H1 (cell line): ENCODE results near the gene VCPKMT. TPM values are rescaled to one million over a fixed set of nuclear protein-coding genes. Genes with fewer than 3 reads are reported as not detected.

Experiments
- CTCF ChIA-PET: fragments of 300-600 bp; sonication (Branson Sonifier 250); formaldehyde crosslinking; loops from one replicate; lab custom pipeline; 2021; ENCODE audit not compliant: partially characterized antibody; lab: Charles Lee
- POLR2A ChIA-PET: fragments of 300-600 bp; sonication (Branson Sonifier 250); formaldehyde crosslinking; loops from one replicate; lab custom pipeline; 2021; ENCODE audit warnings: inconsistent platforms; ENCODE audit not compliant: partially characterized antibody; lab: Charles Lee
- DNase-seq, 2 experiments: peaks; one replicate each; pipeline versions ENCODE4 v3.0.0 to v3.0.0-alpha.2; 2010 to 2022; ENCODE audit warnings: low spot score in 2 of 2, low read depth in 1 of 2, mixed read lengths in 1 of 2
- FAIRE-seq: peaks from 2 replicates; lab custom pipeline; 2011; peaks lifted over from hg19 to GRCh38; lab: Jason Lieb, UNC
- H2AFZ ChIP-seq: 2 replicates; pipeline ENCODE4 v1.8.1; 2012; ENCODE audit warnings: low read length, inconsistent platforms
- H2AK5ac ChIP-seq: 2 replicates; pipeline ENCODE4 v1.6.1; 2013; ENCODE audit warnings: low read depth, low read length
- H2BK120ac ChIP-seq: replicated peaks from 2 replicates; pipeline ENCODE3; 2013; ENCODE audit warnings: low read depth, low read length, inconsistent platforms
- H2BK12ac ChIP-seq: 2 replicates; pipeline ENCODE4 v1.6.1; 2013; ENCODE audit warnings: low read depth, low read length
- H2BK15ac ChIP-seq: 2 replicates; pipeline ENCODE4 v1.6.1; 2013; ENCODE audit warnings: low read length
- H2BK20ac ChIP-seq: 2 replicates; pipeline ENCODE4 v1.6.1; 2013; ENCODE audit warnings: low read length
- H2BK5ac ChIP-seq: 2 replicates; pipeline ENCODE4 v1.6.1; 2013; ENCODE audit warnings: low read depth, low read length
- H3K14ac ChIP-seq: 2 replicates; pipeline ENCODE4 v1.6.1; 2013; ENCODE audit warnings: inconsistent platforms; ENCODE audit not compliant: insufficient read length
- H3K18ac ChIP-seq: 2 replicates; pipeline ENCODE4 v1.6.1; 2013; ENCODE audit warnings: low read length; ENCODE audit errors: extremely low read depth
- H3K23ac ChIP-seq: 2 replicates; pipeline ENCODE4 v1.6.1; 2013; ENCODE audit warnings: inconsistent platforms; ENCODE audit not compliant: insufficient read length
- H3K23me2 ChIP-seq: 2 replicates; pipeline ENCODE4 v1.6.1; 2013; ENCODE audit warnings: low read depth, low read length
- H3K27ac ChIP-seq: 2 replicates; pipeline ENCODE4 v1.6.1; 2011; ENCODE audit warnings: low read depth, low read length, inconsistent platforms
- H3K27me3 ChIP-seq, 4 experiments: replicated peaks in 1 of 4; 1 replicate in 1 of 4; 2 replicates in 3 of 4; pipeline versions ENCODE4 v1.6.1 to v1.8.1; 2011 to 2013; ENCODE audit warnings: low read length in 3 of 4, mild to moderate bottlenecking in 3 of 4, inconsistent platforms in 2 of 4, mixed read lengths in 2 of 4, moderate library complexity in 1 of 4; ENCODE audit not compliant: control insufficient read depth in 3 of 4, insufficient read depth in 3 of 4; ENCODE audit errors: extremely low read depth in 1 of 4
- H3K36me3 ChIP-seq, 4 experiments: 2 replicates each; pipeline versions ENCODE4 v1.6.1 to v1.8.1; 2011 to 2013; ENCODE audit warnings: mild to moderate bottlenecking in 4 of 4, low read length in 3 of 4, moderate library complexity in 2 of 4, control low read depth in 1 of 4, inconsistent platforms in 1 of 4; ENCODE audit not compliant: insufficient read depth in 4 of 4, control insufficient read depth in 2 of 4
- H3K4ac ChIP-seq: replicated peaks from 2 replicates; pipeline ENCODE3; 2013; ENCODE audit warnings: low read length, low read depth, mixed read lengths, inconsistent platforms; ENCODE audit not compliant: insufficient read length
- H3K4me1 ChIP-seq, 4 experiments: replicated peaks in 1 of 4; 1 replicate in 1 of 4; 2 replicates in 3 of 4; pipeline versions ENCODE4 v1.6.1 to v1.8.1; 2011 to 2013; ENCODE audit warnings: low read length in 3 of 4, inconsistent platforms in 2 of 4, mixed read lengths in 1 of 4; ENCODE audit not compliant: insufficient read depth in 4 of 4, control insufficient read depth in 3 of 4
- H3K4me2 ChIP-seq, 2 experiments: 2 replicates each; pipeline versions ENCODE4 v1.6.1 to v1.8.1; 2011 to 2013; ENCODE audit warnings: low read depth in 2 of 2, low read length in 2 of 2, control low read depth in 1 of 2, inconsistent platforms in 1 of 2, mild to moderate bottlenecking in 1 of 2; ENCODE audit not compliant: insufficient read depth in 1 of 2
- H3K4me3 ChIP-seq, 4 experiments: fragments of 200-600, 300-600 bp in 1 of 4; sonication (generic), shearing (Covaris generic), sonication (Bioruptor Twin) in 1 of 4; 2 replicates each; pipeline versions ENCODE4 v1.5.1 to v1.8.1; 2011 to 2016; ENCODE audit warnings: low read length in 4 of 4, low read depth in 3 of 4, control low read depth in 2 of 4, inconsistent platforms in 2 of 4, mild to moderate bottlenecking in 2 of 4, mixed read lengths in 1 of 4, moderate library complexity in 1 of 4; ENCODE audit not compliant: insufficient read depth in 2 of 4; ENCODE audit errors: extremely low read depth in 1 of 4
- H3K56ac ChIP-seq: replicated peaks from 2 replicates; pipeline ENCODE3; 2013; ENCODE audit warnings: low read depth, mild to moderate bottlenecking, mixed read lengths, low read length, inconsistent platforms; ENCODE audit not compliant: insufficient read length
- H3K79me1 ChIP-seq: 2 replicates; pipeline ENCODE4 v1.6.1; 2013; ENCODE audit warnings: low read depth, low read length, control low read depth
- H3K79me2 ChIP-seq, 2 experiments: 2 replicates each; pipeline versions ENCODE4 v1.6.1 to v1.8.1; 2012 to 2013; ENCODE audit warnings: low read length in 2 of 2, mild to moderate bottlenecking in 2 of 2, inconsistent platforms in 1 of 2; ENCODE audit not compliant: insufficient read depth in 2 of 2, control insufficient read depth in 1 of 2
- H3K9ac ChIP-seq, 4 experiments: replicated peaks in 1 of 4; 1 replicate in 1 of 4; 2 replicates in 3 of 4; pipeline versions ENCODE4 v1.6.1 to v1.8.1; 2011 to 2013; ENCODE audit warnings: low read depth in 3 of 4, low read length in 3 of 4, control low read depth in 2 of 4, mild to moderate bottlenecking in 2 of 4, moderate library complexity in 2 of 4, inconsistent platforms in 1 of 4; ENCODE audit errors: extremely low read depth in 1 of 4
- H3K9me3 ChIP-seq, 2 experiments: 2 replicates each; pipeline versions ENCODE4 v1.6.1 to v1.8.1; 2012 to 2013; ENCODE audit warnings: mild to moderate bottlenecking in 2 of 2, moderate library complexity in 2 of 2, control low read depth in 1 of 2, inconsistent platforms in 1 of 2, low read depth in 1 of 2, low read length in 1 of 2, mixed read lengths in 1 of 2; ENCODE audit not compliant: insufficient read depth in 2 of 2
- H4K20me1 ChIP-seq, 2 experiments: replicated peaks in 1 of 2; 2 replicates each; pipeline versions ENCODE3 to v1.8.1; 2011 to 2013; ENCODE audit warnings: inconsistent platforms in 2 of 2, low read length in 2 of 2, mild to moderate bottlenecking in 1 of 2; ENCODE audit not compliant: insufficient read depth in 2 of 2, control insufficient read depth in 1 of 2
- H4K5ac ChIP-seq: 2 replicates; pipeline ENCODE4 v1.6.1; 2013; ENCODE audit warnings: low read length, low read depth, mixed read lengths, inconsistent platforms; ENCODE audit not compliant: insufficient read length
- H4K8ac ChIP-seq: 2 replicates; pipeline ENCODE4 v1.8.0; 2013; ENCODE audit warnings: mild to moderate bottlenecking, moderate library complexity, low read length, inconsistent platforms; ENCODE audit not compliant: insufficient read depth; ENCODE audit errors: extremely low read depth
- H4K91ac ChIP-seq: replicated peaks from 2 replicates; pipeline ENCODE3; 2013; ENCODE audit warnings: low read length, mixed read lengths, inconsistent platforms; ENCODE audit not compliant: insufficient read length
- ASH2L ChIP-seq: fragments of 200-600, 300-600 bp; sonication (generic); IDR thresholded peaks from one replicate; pipeline ENCODE4 v1.7.1; 2017; ENCODE audit warnings: low read length
- ATF2 ChIP-seq: IDR thresholded peaks from 2 replicates; pipeline ENCODE4 v1.6.1; 2012; ENCODE audit warnings: low read length, inconsistent platforms
- BACH1 ChIP-seq: IDR thresholded peaks from 2 replicates; pipeline ENCODE4 v1.6.1; 2012; ENCODE audit warnings: low read length, improper control_type of control experiment
- BCL11A ChIP-seq, 2 experiments: IDR thresholded peaks; one replicate each; pipeline ENCODE4 v1.6.1; 2011; ENCODE audit warnings: low read depth in 2 of 2, low read length in 2 of 2, mild to moderate bottlenecking in 2 of 2
- CBX5 ChIP-seq: fragments of 300-800, 300-1000 bp; sonication (generic); IDR thresholded peaks from 2 replicates; pipeline ENCODE4 v1.7.1; 2016; ENCODE audit warnings: antibody characterized with exemption, low read length, low read depth
- CEBPB ChIP-seq: IDR thresholded peaks from 2 replicates; pipeline ENCODE4 v1.6.1; 2012; ENCODE audit warnings: low read depth, low read length
- GABPA ChIP-seq: IDR thresholded peaks from 2 replicates; pipeline ENCODE4 v1.6.1; 2011; ENCODE audit warnings: mild to moderate bottlenecking, low read length, moderate library complexity, borderline replicate concordance; ENCODE audit not compliant: insufficient read depth
- KDM1A ChIP-seq: fragments of 200-600, 300-600 bp; sonication (generic); IDR thresholded peaks from 2 replicates; pipeline ENCODE4 v1.7.1; 2016; ENCODE audit warnings: mild to moderate bottlenecking, low read length, borderline replicate concordance
- NANOG ChIP-seq: IDR thresholded peaks from 2 replicates; pipeline ENCODE4 v1.6.1; 2011; ENCODE audit warnings: low read length, low read depth, mild to moderate bottlenecking, inconsistent platforms; ENCODE audit not compliant: insufficient read depth, poor library complexity, severe bottlenecking
- NRF1 ChIP-seq: IDR thresholded peaks from 2 replicates; pipeline ENCODE4 v1.6.1; 2011; ENCODE audit warnings: mild to moderate bottlenecking, low read depth, low read length, improper control_type of control experiment
- RBBP5 ChIP-seq: IDR thresholded peaks from 2 replicates; pipeline ENCODE4 v1.7.1; 2012; ENCODE audit warnings: low read depth, mild to moderate bottlenecking, inconsistent platforms, low read length, moderate library complexity, borderline replicate concordance
- SUZ12 ChIP-seq: fragments of 200-600 bp; sonication (generic); IDR thresholded peaks from 2 replicates; pipeline ENCODE4 v1.6.1; 2012; ENCODE audit warnings: mild to moderate bottlenecking, inconsistent platforms, low read length, moderate library complexity, mixed read lengths
- YY1 ChIP-seq: IDR thresholded peaks from 2 replicates; pipeline ENCODE4 v1.6.1; 2011; ENCODE audit warnings: low read depth, mild to moderate bottlenecking, low read length
- ZNF274 ChIP-seq: IDR thresholded peaks from 2 replicates; pipeline ENCODE4 v1.7.0; 2012; ENCODE audit warnings: low read length, borderline replicate concordance; ENCODE audit errors: extremely low read depth
- WGBS, 2 experiments: shearing (Covaris generic) in 1 of 2; methylation state at CpG; one replicate each; pipeline versions ENCODE4 v1.1.6 to v1.1.7; 2013 to 2015; ENCODE audit warnings: low lambda C conversion rate in 2 of 2, mixed read lengths in 2 of 2, inconsistent platforms in 1 of 2, low coverage in 1 of 2, missing lambda C conversion rate in 1 of 2; ENCODE audit not compliant: insufficient replicate concordance in 2 of 2, insufficient coverage in 1 of 2, insufficient read length in 1 of 2; ENCODE audit errors: extremely low coverage in 1 of 2, missing lambda C conversion rate in 1 of 2; 5-methylcytosine and 5-hydroxymethylcytosine counted together
- polyA plus RNA-seq, 7 experiments: library from polyadenylated mRNA; depleted of rRNA in 3 of 7; stranded (reverse) in 5 of 7; unstranded in 2 of 7; fragments of >200 nt in 5 of 7; fragments of 200-250 nt in 2 of 7; gene quantifications; 1 replicate in 5 of 7; 2 replicates in 1 of 7; 4 replicates in 1 of 7; pipeline versions ENCODE4 v1.2.1 to v1.2.3, GENCODE V29; 2011 to 2013; ENCODE audit warnings: missing spikeins in 2 of 7, mixed read lengths in 2 of 7
- total RNA-seq: library from RNA; stranded (reverse); fragmentation: NEBNext Ultra II Directional; extraction: Animal tissue kit (Norgen Biotek cat#: 25700); gene quantifications from 2 replicates; pipeline ENCODE4 v1.2.1, GENCODE V29; 2021

The VCPKMT gene
- total and polyA plus RNA-seq, 2 of the 8 experiments (the other 6 are each of a cell fraction or from before 2014, with no cell fraction given), result 3.8 to 7.1 TPM

DNA sequence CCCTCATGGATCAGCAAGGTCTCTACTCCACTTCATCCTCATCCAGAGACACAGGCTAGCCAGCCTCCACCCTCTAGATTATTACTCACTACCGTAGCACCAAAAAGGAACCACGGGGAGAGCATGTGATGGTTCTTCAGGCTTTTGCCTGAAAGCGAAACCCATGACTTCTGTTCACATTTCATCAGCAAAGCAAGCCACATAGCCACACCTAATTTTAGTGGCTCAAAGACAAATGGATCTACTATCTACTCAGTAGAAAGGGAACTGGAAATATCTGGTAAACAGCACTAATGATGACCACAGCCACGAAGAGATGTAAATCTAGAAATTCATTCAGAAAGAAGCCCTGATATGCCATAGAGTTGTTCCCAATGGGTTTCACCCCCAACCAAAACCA is 51.4 kb downstream of the VCPKMT start:
- POLR2A ChIA-PET, result no interaction called here
- Histone ChIP-seq H2BK15ac (no peak overlapping the region), H3K4ac (no peak overlapping the region), H2AK5ac (no peak overlapping the region), H2BK120ac (no peak overlapping the region), H3K14ac (no peak overlapping the region), H2BK12ac (no peak overlapping the region), H3K27ac (no peak overlapping the region), H3K36me3 (no peaks in the 10 kb centered on the region), H3K4me3 (no peak overlapping the region), H3K9ac (no peak overlapping the region), H3K4me1 (peaks cover 5 to 13% (median 9%) of the 10 kb centered on the region in 4 experiments; a peak in 6 of 7 replicates), H3K56ac (no peak overlapping the region), H3K23ac (no peak overlapping the region), H3K27me3 (no peaks in the 10 kb centered on the region; a peak in 1 of 7 replicates), H3K18ac (no peak overlapping the region), H4K5ac (no peak overlapping the region), H3K79me2 (no peaks in the 10 kb centered on the region), H4K91ac (no peak overlapping the region), H3K79me1 (no peaks in the 10 kb centered on the region), H3K9me3 (no peaks in the 10 kb centered on the region), H2AFZ (no peak overlapping the region), H4K8ac (no peak overlapping the region), H3K4me2 (no peak overlapping the region), H4K20me1 (no peaks in the 10 kb centered on the region), H3K23me2 (no peaks in the 10 kb centered on the region), H2BK5ac (no peak overlapping the region), H2BK20ac (no peak overlapping the region)
- FAIRE-seq (no peak), DNase-seq (no peak)
- CTCF ChIA-PET, result no interaction called here
- WGBS, 2 experiments, result 93% methylated on average over 4 of the region's 4 CpGs; no CpG with 5 or more reads in 1 of the 2 experiments
- TF ChIP-seq BCL11A (IDR thresholded peaks at IDR 0.05; ENCODE audit: low read depth in 2 of 2, low read length in 2 of 2) (no peak), YY1 (no peak), NANOG (no peak), NRF1 (no peak), CBX5 (no peak), KDM1A (no peak), ATF2 (no peak), SUZ12 (no peak), GABPA (no peak), BACH1 (no peak), CEBPB (no peak), RBBP5 (no peak), ZNF274 (no peak), ASH2L (no peak)
